Bronchus fibroblast of lung (primary cell): ENCODE data around the gene WDR88. TPM values are rescaled to one million over a fixed set of nuclear protein-coding genes. Genes with fewer than 3 reads are reported as not detected.

Source experiments
- total RNA-seq: library from RNA; depleted of rRNA; stranded (reverse); fragments of >200 nt; gene quantifications from 2 replicates; pipeline ENCODE4 v1.2.3, GENCODE V29; 2015

WDR88 gene
- total RNA-seq, result not detected in 2 replicates

GRCh38 chr19:33132021-33132420, at the start of gene WDR88:
WDR88 (plus strand) TSS chr19:33132114; CDS start chr19:33132170, 56 bp downstream.

GRCh38 chr19:33193865-33194362, 62.0 kb downstream of the WDR88 start, which contains the start of gene LRP3:
LRP3 (plus strand) TSS chr19:33194330; CDS start chr19:33194786, 456 bp downstream.

Other genes with a start within 250 kb of the WDR88 start
- 18.2 and 19.0 TPM in 2 replicates for gene CEP89, start 160.2 kb upstream of the WDR88 start, total RNA-seq
- 4.3 and 7.2 TPM in 2 replicates for gene FAAP24, start 159.9 kb upstream of the WDR88 start, total RNA-seq
- 2.1 and 2.9 TPM in 2 replicates for gene RHPN2, start 67.2 kb upstream of the WDR88 start, total RNA-seq
- 3.7 TPM in 2 replicates for gene GPATCH1, start 50.9 kb upstream of the WDR88 start, total RNA-seq
- 21.4 and 22.2 TPM in 2 replicates for gene LRP3, start 62.2 kb downstream of the WDR88 start, total RNA-seq
- not detected in 2 replicates for gene SLC7A10, start 93.7 kb downstream of the WDR88 start, total RNA-seq
- gene CEBPA, start 170.4 kb downstream of the WDR88 start, total RNA-seq, result under 0.01 TPM in 1 of 2 replicates, not detected in the other
- 21.0 and 21.9 TPM in 2 replicates for gene CEBPG, start 241.6 kb downstream of the WDR88 start, total RNA-seq